A549 (cell line): ENCODE measurements around the gene NUP210.

Experiments used
- CTCF ChIP-seq: fragments of >200 bp; sonication (Bioruptor Twin); formaldehyde crosslinking; IDR thresholded peaks from 3 replicates; pipeline ENCODE4 v1.5.1; 2016
- RARB ChIP-seq: fragments of 250-450 bp; sonication (Bioruptor Pico); IDR thresholded peaks from 2 replicates; pipeline ENCODE4 v1.8.0; 2021; ENCODE audit warnings: mild to moderate bottlenecking, moderate library complexity
- RFX5 ChIP-seq: fragments of 450-650 bp; IDR thresholded peaks from 2 replicates; pipeline ENCODE4 v1.7.1; 2014; ENCODE audit warnings: antibody characterized with exemption, mild to moderate bottlenecking, moderate library complexity
- SMC3 ChIP-seq: fragments of >200 bp; sonication (Bioruptor Twin); formaldehyde crosslinking; IDR thresholded peaks from 3 replicates; pipeline ENCODE4 v1.6.1; 2018; ENCODE audit warnings: inconsistent platforms

- TF ChIP-seq CTCF = no peak
- TF ChIP-seq RFX5 = no peak
- no peak for TF ChIP-seq RARB (CRISPR knock-in tag)
- TF ChIP-seq SMC3 = no peak
Observed at GRCh38 chr3:13378155-13378554, 42.0 kb downstream of the NUP210 start.
